ENCODE data around the gene NOCT.

Gene NOCT

GRCh38 chr4:139076016-139076744 lies 60.6 kb downstream of the NOCT start:
- no peak for DNase-seq (ENCODE audit: low read depth, low spot score)
- in situ Hi-C loops (cut with HindIII; ENCODE audit: low sequenced_read_pairs), result no loop called here
- no peak overlapping the region for H3K4me3 ChIP-seq (ENCODE audit: low read depth, low read length)
- TF ChIP-seq CTCF (IDR thresholded peaks at IDR 0.05; ENCODE audit: low read depth, low read length), result no peak

GRCh38 chr4:139077567-139078355 lies 62.2 kb downstream of the NOCT start:
- no peak for DNase-seq (ENCODE audit: low read depth, low spot score)
- TF ChIP-seq CTCF (IDR thresholded peaks at IDR 0.05; ENCODE audit: low read depth, low read length), result no peak
- no peak overlapping the region for H3K4me3 ChIP-seq (ENCODE audit: low read depth, low read length)
- in situ Hi-C loops (cut with HindIII; ENCODE audit: low sequenced_read_pairs), result no loop called here

GRCh38 chr4:139078926-139079325 lies 63.3 kb downstream of the NOCT start:
- TF ChIP-seq CTCF (IDR thresholded peaks at IDR 0.05; ENCODE audit: low read depth, low read length), result no peak
- H3K4me3 ChIP-seq (ENCODE audit: low read depth, low read length), result no peak overlapping the region
- no peak for DNase-seq (ENCODE audit: low read depth, low spot score)
- in situ Hi-C loops (cut with HindIII; ENCODE audit: low sequenced_read_pairs), result no loop called here

GRCh38 chr4:139082750-139083606 lies 67.4 kb downstream of the NOCT start:
- DNase-seq (ENCODE audit: low read depth, low spot score), result peak; percentile 98
- TF ChIP-seq CTCF (IDR thresholded peaks at IDR 0.05; ENCODE audit: low read depth, low read length), result no peak
- peak overlapping the region; percentile 98 for H3K4me3 ChIP-seq (ENCODE audit: low read depth, low read length)
- in situ Hi-C loops (cut with HindIII; ENCODE audit: low sequenced_read_pairs), result no loop called here

GRCh38 chr4:139083607-139083955 lies 68.0 kb downstream of the NOCT start:
- H3K4me3 ChIP-seq (ENCODE audit: low read depth, low read length), result peak overlapping the region; percentile 98
- in situ Hi-C loops (cut with HindIII; ENCODE audit: low sequenced_read_pairs), result no loop called here
- peak; percentile 41 for TF ChIP-seq CTCF (IDR thresholded peaks at IDR 0.05; ENCODE audit: low read depth, low read length)
- peak; percentile 62 for DNase-seq (ENCODE audit: low read depth, low spot score)
